ENCODE data around the gene RBM12. TPM values are rescaled to one million over a fixed set of nuclear protein-coding genes. Genes with fewer than 3 reads are reported as not detected.
A peak's percentile ranks its signal among the peaks of the same experiment; 100 is the strongest.

Gene RBM12
- total and polyA plus RNA-seq, 11 donors: 7.4 to 61.7 (median 43.0) TPM

GRCh38 chr20:35636095-35636494 is 28.6 kb downstream of the RBM12 start:
- ATAC-seq: peak; percentile 11 to 38 (median 24)
- no peak for TF ChIP-seq CTCF (IDR thresholded peaks at IDR 0.05)
- no peak for TF ChIP-seq POLR2A (IDR thresholded peaks at IDR 0.05)
- H3K27me3 ChIP-seq: no peaks in the 10 kb centered on the region
- no peak overlapping the region for H3K4me3 ChIP-seq
- no peak overlapping the region for H3K27ac ChIP-seq
- no peak for DNase-seq
- intact Hi-C loops (cut with DNase I): no loop called here
- 56 to 63% (median 61%) methylated on average over 2 of the region's 2 CpGs for WGBS, 4 donors
- peaks cover 0 to 43% (median 16%) of the 10 kb centered on the region in 12 donors for H3K4me1 ChIP-seq
- H3K36me3 ChIP-seq: peaks cover 0 to 17% (median 11%) of the 10 kb centered on the region in 9 donors
- no peaks in the 10 kb centered on the region for H3K9me3 ChIP-seq

- Histone ChIP-seq H3K27me3 (no peaks in the 10 kb centered on the region), H3K4me1 (peaks cover 0 to 42% (median 16%) of the 10 kb centered on the region in 12 donors), H3K27ac (no peak overlapping the region), H3K9me3 (no peaks in the 10 kb centered on the region), H3K4me3 (no peak overlapping the region), H3K36me3 (peaks cover 0 to 21% (median 15%) of the 10 kb centered on the region in 9 donors)
- peak in 3 of 4 donors; percentile 41 to 49 (median 49) for ATAC-seq
- no peak for TF ChIP-seq POLR2A (IDR thresholded peaks at IDR 0.05)
- TF ChIP-seq CTCF (IDR thresholded peaks at IDR 0.05): no peak
- intact Hi-C loops (cut with DNase I): no loop called here
- 42 to 50% (median 43%) methylated on average over 4 of the region's 4 CpGs for WGBS, 4 donors
- no peak for DNase-seq
Observed at GRCh38 chr20:35635652-35636051, 29.0 kb downstream of the RBM12 start.

GRCh38 chr20:35632539-35633115 is 32.1 kb downstream of the RBM12 start:
- Histone ChIP-seq H3K27ac (no peak overlapping the region), H3K9me3 (no peaks in the 10 kb centered on the region), H3K4me1 (peaks cover 0 to 29% (median 14%) of the 10 kb centered on the region in 12 donors), H3K4me3 (no peak overlapping the region), H3K27me3 (no peaks in the 10 kb centered on the region), H3K36me3 (peaks cover 0 to 52% (median 45%) of the 10 kb centered on the region in 9 donors)
- ATAC-seq (no peak), DNase-seq (no peak)
- intact Hi-C loops (cut with DNase I): no loop called here
- WGBS, 4 donors: 93 to 95% (median 94%) methylated on average over 12 to 13 of the region's 13 CpGs
- TF ChIP-seq POLR2A (IDR thresholded peaks at IDR 0.05): no peak
- TF ChIP-seq CTCF (IDR thresholded peaks at IDR 0.05): no peak

- no peak for ATAC-seq
- H3K36me3 ChIP-seq: peaks cover 0 to 72% (median 65%) of the 10 kb centered on the region in 9 donors
- no peaks in the 10 kb centered on the region for H3K9me3 ChIP-seq
- H3K4me1 ChIP-seq: peaks cover 0 to 10% (median 7%) of the 10 kb centered on the region in 12 donors
- intact Hi-C loops (cut with DNase I): no loop called here
- DNase-seq: no peak
- no peak for TF ChIP-seq CTCF (IDR thresholded peaks at IDR 0.05)
- no peak for TF ChIP-seq POLR2A (IDR thresholded peaks at IDR 0.05)
- no peaks in the 10 kb centered on the region for H3K27me3 ChIP-seq
- H3K4me3 ChIP-seq: no peak overlapping the region
- WGBS, 4 donors: 90 to 96% (median 94%) methylated on average over 4 of the region's 4 CpGs
- no peak overlapping the region for H3K27ac ChIP-seq
Observed at GRCh38 chr20:35630636-35631035, 34.1 kb downstream of the RBM12 start.

Measured in heart left ventricle (tissue), 16 donors.